HG03103 (cell line): ENCODE data around the gene OR6Q1.
"Not testable (repeated sequence)": the region's sequence is repeated elsewhere in the genome, so short reads cannot be mapped to it uniquely, and the experiment has no call there.

Experiments
- ATAC-seq: cut with Tn5 transposase; IDR thresholded peaks from one replicate; pipeline ENCODE4 v1.9.1; 2021; ENCODE audit warnings: low read depth; ENCODE audit not compliant: unreplicated experiment

Gene OR6Q1

GRCh38 chr11:58030653-58031052, at the start of gene OR6Q1:
OR6Q1 (plus strand) TSS chr11:58030953; CDS start chr11:58030953, 0 bp downstream.
- ATAC-seq = no peak

- ATAC-seq = no peak
Measured at GRCh38 chr11:57981536-57981935, 49.2 kb upstream of the OR6Q1 start.

- ATAC-seq = no peak
Measured at GRCh38 chr11:57982776-57983175, 48.0 kb upstream of the OR6Q1 start.

GRCh38 chr11:57983191-57983590, 47.6 kb upstream of the OR6Q1 start:
- ATAC-seq = no peak

GRCh38 chr11:57999523-57999922, 31.2 kb upstream of the OR6Q1 start:
- not testable (repeated sequence) for ATAC-seq

- ATAC-seq = not testable (repeated sequence)
Measured at GRCh38 chr11:58000021-58000420, 30.7 kb upstream of the OR6Q1 start.

GRCh38 chr11:58000699-58001098, 30.1 kb upstream of the OR6Q1 start:
- no peak for ATAC-seq

- ATAC-seq = no peak
Measured at GRCh38 chr11:58003036-58003435, 27.7 kb upstream of the OR6Q1 start.

GRCh38 chr11:58003591-58003990, 27.2 kb upstream of the OR6Q1 start:
- no peak for ATAC-seq

- ATAC-seq = no peak
Measured at GRCh38 chr11:58004664-58005063, 26.1 kb upstream of the OR6Q1 start.

GRCh38 chr11:58006940-58007339, 23.8 kb upstream of the OR6Q1 start:
- no peak for ATAC-seq

GRCh38 chr11:58011771-58012170, 19.0 kb upstream of the OR6Q1 start:
- no peak for ATAC-seq

GRCh38 chr11:58023435-58023931, 7.3 kb upstream of the OR6Q1 start, which contains the start of gene OR9Q1:
OR9Q1 (plus strand) TSS chr11:58023881; CDS start chr11:58179445, 155,564 bp downstream.
- no peak for ATAC-seq

- ATAC-seq = no peak
Measured at GRCh38 chr11:58024601-58025091, 6.1 kb upstream of the OR6Q1 start.

- no peak for ATAC-seq
Measured at GRCh38 chr11:58027341-58027740, 3.4 kb upstream of the OR6Q1 start.

GRCh38 chr11:58028687-58029411, 1.9 kb upstream of the OR6Q1 start:
- no peak for ATAC-seq

- ATAC-seq = no peak
Measured at GRCh38 chr11:58034471-58034870, 3.7 kb downstream of the OR6Q1 start.

GRCh38 chr11:58039589-58039988, 8.8 kb downstream of the OR6Q1 start:
- ATAC-seq = no peak

GRCh38 chr11:58043379-58043778, 12.6 kb downstream of the OR6Q1 start:
- no peak for ATAC-seq

- no peak for ATAC-seq
Measured at GRCh38 chr11:58046231-58046630, 15.5 kb downstream of the OR6Q1 start.

- no peak for ATAC-seq
Measured at GRCh38 chr11:58047818-58048217, 17.1 kb downstream of the OR6Q1 start.

GRCh38 chr11:58055806-58056401, 25.2 kb downstream of the OR6Q1 start:
- no peak for ATAC-seq
